CD4-positive, alpha-beta T cell treated with Interferon gamma for 1 hour (primary cell): ENCODE measurements around the gene VPREB1.
"Not testable (repeated sequence)": the region's sequence is repeated elsewhere in the genome, so short reads cannot be mapped to it uniquely, and the experiment has no call there.

Experiments
- DNase-seq: peaks from one replicate; pipeline ENCODE4 v3.0.0-alpha.2; 2020

Gene VPREB1

GRCh38 chr22:22244316-22245250 is at the start of gene VPREB1:
Gene VPREB1, plus strand, starts transcription at chr22:22244786. Its CDS starts 28 bp downstream, at chr22:22244814.
- DNase-seq: no peak

- no peak for DNase-seq
Measured at GRCh38 chr22:22194931-22195264, 49.7 kb upstream of the VPREB1 start.

- peak; percentile 73 for DNase-seq
Measured at GRCh38 chr22:22195265-22196017, 49.1 kb upstream of the VPREB1 start.

GRCh38 chr22:22196018-22196533 is 48.5 kb upstream of the VPREB1 start:
- peak; percentile 34 for DNase-seq

- no peak for DNase-seq
Measured at GRCh38 chr22:22196833-22197477, 47.6 kb upstream of the VPREB1 start.

- DNase-seq: no peak
Measured at GRCh38 chr22:22197993-22198402, 46.6 kb upstream of the VPREB1 start.

GRCh38 chr22:22198751-22199150 is 45.8 kb upstream of the VPREB1 start:
- no peak for DNase-seq

GRCh38 chr22:22199634-22200033 is 45.0 kb upstream of the VPREB1 start:
- DNase-seq: no peak

- DNase-seq: no peak
Measured at GRCh38 chr22:22200569-22201184, 43.9 kb upstream of the VPREB1 start.

GRCh38 chr22:22201185-22201929 is 43.2 kb upstream of the VPREB1 start:
- DNase-seq: peak; percentile 59

GRCh38 chr22:22201930-22202343 is 42.6 kb upstream of the VPREB1 start:
- no peak for DNase-seq

GRCh38 chr22:22203048-22203971 is 41.3 kb upstream of the VPREB1 start:
- no peak for DNase-seq

- peak; percentile 65 for DNase-seq
Measured at GRCh38 chr22:22207845-22208564, 36.6 kb upstream of the VPREB1 start.

GRCh38 chr22:22208652-22209051 is 35.9 kb upstream of the VPREB1 start:
- DNase-seq: no peak

GRCh38 chr22:22209080-22209640 is 35.4 kb upstream of the VPREB1 start:
- DNase-seq: not testable (repeated sequence)

- no peak for DNase-seq
Measured at GRCh38 chr22:22210375-22210774, 34.2 kb upstream of the VPREB1 start.

GRCh38 chr22:22210889-22211833 is 33.4 kb upstream of the VPREB1 start:
- DNase-seq: no peak

GRCh38 chr22:22213231-22213630 is 31.4 kb upstream of the VPREB1 start:
- DNase-seq: no peak
